GM19240 (cell line): ENCODE results near the gene FAM229B.
"Not testable (repeated sequence)": the region's sequence is repeated elsewhere in the genome, so short reads cannot be mapped to it uniquely, and the experiment has no call there.

ENCODE experiments used
- DNase-seq: peaks from one replicate; pipeline ENCODE4 v3.0.0; 2011; ENCODE audit warnings: low spot score; ENCODE audit not compliant: insufficient read length

FAM229B gene

DNA sequence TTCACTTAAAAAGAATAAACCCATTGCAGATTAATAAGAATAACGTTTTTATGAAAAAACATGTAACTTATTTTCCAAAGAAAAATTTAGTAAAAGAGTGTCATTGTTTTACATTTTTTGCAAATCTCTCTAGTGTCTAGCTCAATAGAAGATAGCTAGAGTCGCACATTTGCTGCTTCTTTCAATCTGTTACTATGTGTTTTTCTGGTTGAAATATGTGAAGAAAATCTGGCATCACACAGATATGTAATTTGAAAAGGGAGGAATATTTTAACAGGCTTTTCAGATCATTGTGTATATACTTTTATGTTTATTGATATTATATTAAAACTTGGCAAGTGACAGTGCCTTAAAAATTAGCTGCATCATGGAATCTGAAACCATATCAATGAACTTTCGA is 24.4 kb upstream of the FAM229B start:
- DNase-seq: no peak

- DNase-seq: no peak
These were observed 21.9 kb upstream of the FAM229B start for GRCh38 chr6:112065426-112065986.

- DNase-seq: no peak
These were observed 20.8 kb upstream of the FAM229B start for GRCh38 chr6:112066606-112067005.

DNA sequence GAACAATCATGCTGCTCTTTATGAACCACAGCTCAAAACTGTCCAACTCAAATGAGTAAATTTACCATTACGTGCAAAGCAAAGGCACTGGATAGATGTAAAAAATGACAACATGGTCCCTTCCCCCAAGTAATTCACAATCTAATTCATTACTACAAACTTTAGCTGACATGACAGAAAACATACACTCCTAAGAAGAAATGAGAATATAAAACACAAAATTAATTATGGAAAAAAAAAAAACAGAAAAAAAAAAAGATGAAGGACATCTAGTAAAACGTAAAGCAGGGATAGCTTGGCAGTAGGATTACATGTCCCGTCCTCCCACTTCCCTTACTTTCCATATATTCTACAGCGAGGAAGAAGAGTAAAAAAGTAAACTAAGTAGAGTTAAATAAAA is 5.8 kb upstream of the FAM229B start:
- no peak for DNase-seq

DNA sequence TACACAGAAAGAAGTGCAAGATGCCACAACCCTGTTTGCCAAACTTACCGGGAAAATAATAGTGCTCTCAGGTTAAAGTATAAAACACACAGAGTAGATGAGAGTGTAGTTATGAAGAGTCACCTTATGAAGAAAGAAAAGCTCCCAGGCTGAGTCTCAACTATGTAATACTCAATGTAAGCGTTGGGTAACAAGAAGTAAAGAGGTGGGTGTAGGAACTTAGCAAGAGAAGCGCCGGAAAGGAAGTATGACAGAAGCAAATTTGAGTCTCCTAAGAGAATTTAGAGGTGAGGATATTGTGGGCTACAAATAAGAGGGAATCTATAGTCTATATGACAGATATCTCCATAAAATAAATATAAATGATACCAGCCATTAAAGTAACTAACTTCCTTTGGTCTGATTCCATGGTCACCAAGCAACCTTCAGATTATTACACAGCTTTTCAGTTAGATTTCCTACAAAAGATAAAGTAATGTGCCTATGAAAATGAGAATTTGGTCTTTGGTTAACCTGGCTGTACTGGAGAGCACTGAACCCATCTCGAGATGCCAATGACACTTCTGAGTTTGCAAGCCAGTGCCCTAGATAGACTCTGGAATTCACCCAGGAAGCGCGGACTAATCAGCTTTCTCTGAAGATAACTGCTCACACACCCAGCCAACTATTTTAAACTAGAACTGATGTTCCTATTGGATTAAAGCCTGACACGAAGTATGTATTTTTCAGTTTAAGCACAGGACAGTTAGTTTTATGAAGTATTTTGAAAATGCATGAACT is 1.9 kb upstream of the FAM229B start:
- DNase-seq: no peak

GRCh38 chr6:112086744-112087135 is 651 bp upstream of the FAM229B start:
- no peak for DNase-seq

- DNase-seq: no peak
These were observed 525 bp downstream of the FAM229B start for GRCh38 chr6:112087916-112088315.

- DNase-seq: no peak
These were observed 9.5 kb downstream of the FAM229B start for GRCh38 chr6:112096901-112097300.

DNA sequence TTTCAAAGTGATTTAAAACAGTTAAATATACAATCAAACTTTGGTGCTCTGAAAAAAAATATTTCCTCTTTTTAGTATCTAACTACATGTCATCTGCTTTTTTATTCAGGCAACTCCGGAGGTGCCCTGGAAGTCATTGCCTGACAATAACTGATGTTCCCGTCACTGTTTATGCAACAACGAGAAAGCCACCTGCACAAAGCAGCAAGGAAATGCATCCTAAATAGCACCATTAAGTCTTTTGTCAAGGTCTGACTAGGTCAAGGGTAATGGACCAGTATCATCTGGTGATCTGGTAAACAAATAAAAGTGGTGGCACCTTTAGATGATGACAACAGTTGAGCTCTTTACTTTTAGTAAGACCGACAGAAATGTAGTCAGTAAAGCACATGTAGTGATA is 13.2 kb downstream of the FAM229B start:
- no peak for DNase-seq

- not testable (repeated sequence) for DNase-seq
These were observed 18.6 kb downstream of the FAM229B start for GRCh38 chr6:112106026-112106425.

- no peak for DNase-seq
These were observed 19.2 kb downstream of the FAM229B start for GRCh38 chr6:112106562-112106961.

DNA sequence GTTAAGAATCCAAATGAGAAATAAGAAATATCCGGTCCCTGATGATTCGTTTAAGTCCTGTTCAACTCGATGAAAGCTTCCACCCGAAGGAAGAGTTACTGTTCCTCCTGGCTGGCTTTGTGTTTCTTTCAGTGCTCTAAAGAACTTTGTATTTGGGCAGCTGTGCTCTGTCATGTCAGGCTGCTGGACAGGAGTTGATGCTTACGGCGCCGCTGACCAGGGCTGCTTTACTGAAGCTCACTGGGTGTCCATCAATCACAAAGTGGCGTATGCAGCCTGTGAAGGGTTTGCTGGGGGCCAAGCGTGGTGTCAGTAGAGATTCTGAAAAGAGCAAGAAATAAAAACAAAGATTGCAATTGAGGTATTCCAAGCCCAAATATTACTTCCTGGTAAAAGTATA is 21.9 kb downstream of the FAM229B start:
- DNase-seq: no peak

DNA sequence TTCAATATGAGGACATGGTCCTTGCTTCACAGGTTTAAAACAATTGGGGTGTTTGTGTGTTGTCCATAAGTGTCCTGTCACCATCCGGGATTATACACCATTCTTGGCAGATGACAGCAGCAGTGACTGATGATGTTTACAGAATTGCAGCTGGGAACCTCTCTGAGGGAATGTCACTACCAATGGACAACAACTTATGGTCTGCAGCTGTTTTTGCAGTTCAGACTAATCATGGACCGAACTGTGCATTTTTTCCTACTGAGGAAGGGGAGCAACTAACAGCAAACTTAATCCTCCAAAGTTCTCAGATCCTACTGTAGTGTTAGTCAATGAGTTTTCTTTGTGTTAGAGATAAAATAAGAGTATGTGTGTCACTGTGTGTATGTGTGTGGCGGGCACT is 26.0 kb downstream of the FAM229B start:
- no peak for DNase-seq

DNA sequence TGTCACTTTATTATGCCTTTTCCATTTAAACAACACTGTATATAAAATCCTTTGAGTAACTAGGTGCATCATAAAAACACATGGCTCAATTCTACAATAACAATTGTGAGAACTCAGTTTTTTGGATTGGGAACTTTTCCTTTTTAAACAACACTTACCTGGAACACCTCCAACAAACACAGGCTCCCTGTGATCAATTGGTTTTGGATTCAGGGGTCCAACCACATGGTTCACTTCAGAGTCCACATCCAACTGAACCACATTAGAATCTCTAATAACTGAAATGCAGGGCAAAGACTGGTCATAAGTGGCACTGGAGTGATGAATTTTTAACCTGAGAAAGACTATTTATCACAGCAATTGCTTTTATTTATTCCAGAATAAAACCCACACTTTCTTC is 26.5 kb downstream of the FAM229B start:
- DNase-seq: no peak

DNA sequence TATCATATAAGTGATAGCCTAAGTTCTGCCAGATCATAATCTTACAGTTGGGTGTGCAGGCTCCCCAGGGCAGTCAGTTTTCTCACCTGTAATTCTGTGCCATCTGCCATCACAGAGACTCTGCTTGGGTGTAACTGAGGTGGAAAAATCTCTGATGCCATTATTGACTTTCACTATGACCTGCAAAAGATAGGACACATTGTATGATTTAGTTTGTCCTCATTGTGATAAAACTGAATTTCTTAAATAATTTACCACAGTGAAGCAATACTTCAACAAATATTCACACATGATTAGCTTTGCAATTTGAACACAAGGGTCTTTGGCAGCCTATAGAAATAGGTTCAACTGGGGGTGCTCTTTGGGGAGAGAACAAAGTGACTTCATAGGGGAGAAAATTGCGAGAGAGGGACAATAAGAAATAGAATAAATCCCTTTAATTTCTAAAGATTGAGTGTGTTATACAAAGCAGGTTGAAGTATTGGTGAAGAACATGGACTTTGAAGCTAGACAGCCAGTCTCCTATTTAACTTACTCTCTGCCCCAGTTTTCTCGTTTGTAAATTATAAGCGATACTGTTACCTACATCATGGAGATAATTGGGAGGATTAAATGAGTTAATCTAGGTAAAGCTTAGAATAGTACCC is 27.3 kb downstream of the FAM229B start:
- DNase-seq: no peak

- DNase-seq: no peak
These were observed 28.8 kb downstream of the FAM229B start for GRCh38 chr6:112116221-112116620.

DNA sequence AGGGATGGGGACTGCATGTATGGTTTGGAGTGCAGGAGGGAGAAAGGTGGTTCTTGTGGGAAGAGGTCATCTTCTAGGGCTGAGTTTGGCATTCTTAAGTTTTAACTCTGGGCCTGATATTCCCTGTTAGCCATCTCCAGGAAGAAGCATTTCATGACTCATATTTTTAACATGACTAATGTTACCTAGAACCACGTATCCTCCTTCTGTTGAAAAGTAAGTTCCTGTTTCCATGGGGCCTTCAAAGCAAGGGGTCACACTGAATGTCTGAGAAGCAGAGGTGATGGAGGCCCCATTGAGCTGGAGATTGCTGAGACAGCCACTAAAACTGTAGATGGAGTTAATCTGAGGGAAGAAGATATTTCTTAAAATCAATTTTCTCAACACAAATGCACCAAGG is 30.2 kb downstream of the FAM229B start:
- DNase-seq: no peak

GRCh38 chr6:112118034-112118433 is 30.6 kb downstream of the FAM229B start:
- no peak for DNase-seq

- DNase-seq: no peak
These were observed 35.4 kb downstream of the FAM229B start for GRCh38 chr6:112122756-112123155.

DNA sequence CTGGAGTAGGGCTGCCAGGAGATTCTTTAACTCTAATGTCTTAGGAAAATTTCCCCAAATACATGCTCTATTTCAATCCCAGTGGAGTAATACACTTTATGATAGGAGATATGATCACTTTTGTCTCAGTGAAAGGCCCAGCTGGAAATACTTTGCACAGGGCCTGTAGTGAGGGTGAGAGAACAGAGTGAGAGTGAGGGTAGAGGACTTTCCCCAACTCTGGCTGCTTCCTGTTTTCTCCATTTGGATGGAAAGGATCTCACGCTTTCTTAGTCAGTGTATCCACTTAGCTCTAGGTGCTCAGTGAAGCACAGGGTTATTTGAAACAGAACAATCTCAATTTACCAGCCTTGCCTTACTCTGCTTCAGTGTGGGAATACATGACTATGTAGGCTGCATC is 36.6 kb downstream of the FAM229B start:
- no peak for DNase-seq

DNA sequence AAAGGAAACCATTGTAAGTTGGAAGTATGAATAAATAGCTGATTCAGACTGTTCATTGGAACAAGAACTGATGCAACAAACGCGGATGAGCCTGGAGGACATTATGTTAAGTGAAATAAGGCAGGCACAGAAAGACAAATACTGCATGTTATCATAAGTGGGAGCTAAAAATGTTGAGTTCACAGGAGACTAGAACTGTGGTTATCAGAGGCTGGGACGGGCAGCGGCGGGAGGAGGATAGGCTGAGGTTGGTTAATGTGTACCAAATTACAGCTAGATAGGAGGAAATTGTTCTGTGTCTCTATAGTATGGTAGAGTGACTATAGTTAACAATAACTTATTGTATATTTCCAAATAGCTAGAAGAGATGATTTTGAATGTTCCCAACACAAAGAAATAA is 40.8 kb downstream of the FAM229B start:
- DNase-seq: no peak

- DNase-seq: no peak
These were observed 43.5 kb downstream of the FAM229B start for GRCh38 chr6:112130878-112131277.

DNA sequence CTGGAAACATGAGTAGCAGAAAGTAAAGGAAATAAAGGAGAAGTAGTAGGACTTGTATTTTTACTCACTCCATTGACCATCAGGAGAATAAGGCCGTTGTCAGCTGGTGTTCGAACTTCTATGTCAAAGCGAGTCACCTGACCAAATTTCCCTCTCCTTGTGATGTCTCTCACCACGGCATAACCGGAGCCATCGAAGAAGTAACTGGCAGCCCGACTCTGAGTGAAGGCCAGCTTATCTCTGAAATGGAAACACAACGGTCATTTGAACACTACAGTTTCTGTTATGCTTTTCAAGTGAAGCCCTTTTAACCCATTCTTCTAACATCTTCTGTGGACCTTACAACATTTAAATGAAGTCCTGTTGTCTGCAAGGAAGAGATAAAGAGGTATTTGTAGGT is 51.7 kb downstream of the FAM229B start:
- no peak for DNase-seq
